Stomach (tissue), 4 donors: ENCODE results near the gene INTU.
"Not testable (repeated sequence)": the region's sequence is repeated elsewhere in the genome, so short reads cannot be mapped to it uniquely, and the experiment has no call there.

Source experiments
- CTCF ChIP-seq, 7 experiments: fragments of 450-650 bp in 4 of 7; fragments of 200-600 bp in 3 of 7; sonication (generic) in 3 of 7; IDR thresholded peaks; one replicate each; pipeline ENCODE4 v1.5.1; 2016 to 2019; ENCODE audit warnings: antibody characterized with exemption in 7 of 7, control low read depth in 2 of 7, mild to moderate bottlenecking in 1 of 7
- POLR2A ChIP-seq, 4 donors: fragments of 450-650 bp; IDR thresholded peaks; one replicate each; pipeline ENCODE4 v1.6.1; 2016; ENCODE audit warnings: antibody characterized with exemption in 4 of 4, control low read depth in 2 of 4, mild to moderate bottlenecking in 1 of 4, moderate library complexity in 1 of 4

GRCh38 chr4:127655590-127655989 lies 22.8 kb downstream of the INTU start:
- not testable (repeated sequence) for TF ChIP-seq CTCF, POLR2A (IDR thresholded peaks at IDR 0.05)
